GM18858 (cell line): Measurements from ENCODE around the gene ZFPM1.
"Not testable (repeated sequence)": the region's sequence is repeated elsewhere in the genome, so short reads cannot be mapped to it uniquely, and the experiment has no call there.

Experiments
- ATAC-seq: cut with Tn5 transposase; IDR thresholded peaks from one replicate; pipeline ENCODE4 v1.9.1; 2021; ENCODE audit not compliant: unreplicated experiment

ZFPM1 gene

GRCh38 chr16:88510091-88510994 is 57.3 kb downstream of the ZFPM1 start:
- no peak for ATAC-seq

GRCh38 chr16:88511060-88511459 is 58.0 kb downstream of the ZFPM1 start:
- no peak for ATAC-seq

GRCh38 chr16:88511906-88512305 is 58.8 kb downstream of the ZFPM1 start:
- no peak for ATAC-seq

GRCh38 chr16:88512728-88513696 is 59.9 kb downstream of the ZFPM1 start:
- no peak for ATAC-seq

GRCh38 chr16:88514070-88514469 is 61.0 kb downstream of the ZFPM1 start:
- ATAC-seq, result no peak

GRCh38 chr16:88514526-88515232 is 61.6 kb downstream of the ZFPM1 start:
- ATAC-seq, result no peak

GRCh38 chr16:88515371-88515770 is 62.3 kb downstream of the ZFPM1 start:
- no peak for ATAC-seq

GRCh38 chr16:88515925-88516594 is 63.0 kb downstream of the ZFPM1 start:
- no peak for ATAC-seq

GRCh38 chr16:88516601-88517061 is 63.6 kb downstream of the ZFPM1 start:
- ATAC-seq, result no peak

- not testable (repeated sequence) for ATAC-seq
These were observed 64.2 kb downstream of the ZFPM1 start for GRCh38 chr16:88517208-88517774.

GRCh38 chr16:88518411-88519111 is 65.5 kb downstream of the ZFPM1 start:
- not testable (repeated sequence) for ATAC-seq

GRCh38 chr16:88519240-88519639 is 66.2 kb downstream of the ZFPM1 start:
- no peak for ATAC-seq

- no peak for ATAC-seq
These were observed 67.0 kb downstream of the ZFPM1 start for GRCh38 chr16:88519938-88520653.

- ATAC-seq, result no peak
These were observed 68.6 kb downstream of the ZFPM1 start for GRCh38 chr16:88521674-88522073.

GRCh38 chr16:88522276-88522949 is 69.3 kb downstream of the ZFPM1 start:
- no peak for ATAC-seq

GRCh38 chr16:88523309-88524161 is 70.5 kb downstream of the ZFPM1 start:
- no peak for ATAC-seq

- no peak for ATAC-seq
These were observed 71.3 kb downstream of the ZFPM1 start for GRCh38 chr16:88524274-88524972.
